GM21528 (cell line): ENCODE results near the gene FGF9.

ENCODE experiments used
- ATAC-seq: cut with Tn5 transposase; IDR thresholded peaks from one replicate; pipeline ENCODE4 v1.9.1; 2021; ENCODE audit warnings: mild to moderate bottlenecking, moderate library complexity; ENCODE audit not compliant: unreplicated experiment, low FRiP score

The FGF9 gene

GRCh38 chr13:21670883-21671619, at the start of gene FGF9:
TSS of gene FGF9 (plus strand) at chr13:21671073. CDS start at chr13:21671913, 840 bp downstream.
- ATAC-seq = peak; percentile 76

GRCh38 chr13:21625366-21625765, 45.5 kb upstream of the FGF9 start:
- no peak for ATAC-seq

GRCh38 chr13:21632196-21632595, 38.7 kb upstream of the FGF9 start:
- ATAC-seq = no peak

- no peak for ATAC-seq
These were observed 34.2 kb upstream of the FGF9 start for GRCh38 chr13:21636656-21637055.

GRCh38 chr13:21637296-21637695, 33.6 kb upstream of the FGF9 start:
- no peak for ATAC-seq

GRCh38 chr13:21638319-21639282, 32.3 kb upstream of the FGF9 start:
- no peak for ATAC-seq

GRCh38 chr13:21639561-21639960, 31.3 kb upstream of the FGF9 start:
- ATAC-seq = no peak

GRCh38 chr13:21641629-21642028, 29.2 kb upstream of the FGF9 start:
- ATAC-seq = no peak

GRCh38 chr13:21657538-21657937, 13.3 kb upstream of the FGF9 start:
- no peak for ATAC-seq

- ATAC-seq = no peak
These were observed 11.8 kb upstream of the FGF9 start for GRCh38 chr13:21659087-21659486.

DNA sequence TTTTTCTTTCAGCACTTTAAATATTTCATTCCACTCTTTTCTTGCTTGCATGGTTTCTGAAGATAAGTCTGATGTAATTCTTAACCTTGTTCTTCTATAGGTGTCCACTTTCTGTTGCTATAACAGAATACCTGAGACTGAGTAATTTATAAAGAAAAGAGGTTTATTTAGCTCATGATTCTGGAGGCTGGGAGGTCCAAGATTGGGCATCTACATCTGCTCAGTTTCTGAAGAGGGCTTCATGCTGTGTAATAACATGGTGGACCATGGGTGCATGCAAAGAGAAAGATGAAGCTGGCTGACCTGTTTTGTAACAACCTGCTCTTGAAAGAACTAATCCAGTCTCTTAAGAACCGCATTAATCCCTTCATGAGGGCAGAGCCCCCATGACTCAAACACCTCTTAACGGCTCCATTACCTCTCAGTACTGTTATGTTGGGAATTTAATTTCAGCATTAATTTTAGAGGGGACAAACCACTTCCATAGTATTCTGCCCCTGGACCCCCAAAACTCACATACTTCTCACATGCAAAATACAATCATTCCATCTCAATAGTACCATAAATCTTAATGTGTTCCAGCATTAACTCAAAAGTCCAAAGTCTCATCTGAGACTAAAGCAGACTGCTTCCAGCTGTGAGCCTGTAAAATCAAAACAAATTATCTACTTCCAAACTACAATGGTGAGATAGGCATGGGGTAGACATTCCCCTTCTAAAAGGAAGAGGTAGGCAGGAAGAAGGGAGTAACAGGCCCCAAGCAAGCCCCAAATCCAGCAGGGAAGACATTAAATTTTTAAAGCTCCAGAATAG, 9.6 kb upstream of the FGF9 start:
- no peak for ATAC-seq

GRCh38 chr13:21663197-21663596, 7.7 kb upstream of the FGF9 start:
- ATAC-seq = no peak

DNA sequence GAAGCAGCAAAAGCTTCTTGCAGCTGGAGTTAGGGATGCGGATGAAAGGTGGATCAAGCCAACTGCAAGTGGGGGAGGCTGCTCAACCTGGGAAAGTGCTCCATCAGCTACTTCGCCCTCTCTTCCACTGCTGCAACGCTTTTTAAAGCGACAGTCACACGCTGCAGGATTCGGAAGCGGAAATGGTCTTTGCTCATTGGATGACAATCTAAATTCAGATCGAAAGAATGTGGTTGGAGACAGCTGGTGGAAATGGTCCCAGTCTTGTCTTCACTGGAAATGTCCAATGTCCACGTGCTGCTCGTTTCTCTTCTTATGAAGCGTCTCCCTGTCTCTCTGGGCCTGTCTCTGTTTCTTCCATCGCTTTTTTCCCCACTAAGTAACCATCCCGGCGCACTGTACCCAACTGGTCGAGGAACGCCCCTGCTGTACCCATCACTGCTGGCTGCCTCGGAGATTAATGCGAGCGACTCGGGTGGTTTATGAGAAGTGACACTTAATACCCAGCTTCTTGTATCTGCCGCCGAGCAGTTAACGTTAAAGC, 2.1 kb upstream of the FGF9 start:
- no peak for ATAC-seq

DNA sequence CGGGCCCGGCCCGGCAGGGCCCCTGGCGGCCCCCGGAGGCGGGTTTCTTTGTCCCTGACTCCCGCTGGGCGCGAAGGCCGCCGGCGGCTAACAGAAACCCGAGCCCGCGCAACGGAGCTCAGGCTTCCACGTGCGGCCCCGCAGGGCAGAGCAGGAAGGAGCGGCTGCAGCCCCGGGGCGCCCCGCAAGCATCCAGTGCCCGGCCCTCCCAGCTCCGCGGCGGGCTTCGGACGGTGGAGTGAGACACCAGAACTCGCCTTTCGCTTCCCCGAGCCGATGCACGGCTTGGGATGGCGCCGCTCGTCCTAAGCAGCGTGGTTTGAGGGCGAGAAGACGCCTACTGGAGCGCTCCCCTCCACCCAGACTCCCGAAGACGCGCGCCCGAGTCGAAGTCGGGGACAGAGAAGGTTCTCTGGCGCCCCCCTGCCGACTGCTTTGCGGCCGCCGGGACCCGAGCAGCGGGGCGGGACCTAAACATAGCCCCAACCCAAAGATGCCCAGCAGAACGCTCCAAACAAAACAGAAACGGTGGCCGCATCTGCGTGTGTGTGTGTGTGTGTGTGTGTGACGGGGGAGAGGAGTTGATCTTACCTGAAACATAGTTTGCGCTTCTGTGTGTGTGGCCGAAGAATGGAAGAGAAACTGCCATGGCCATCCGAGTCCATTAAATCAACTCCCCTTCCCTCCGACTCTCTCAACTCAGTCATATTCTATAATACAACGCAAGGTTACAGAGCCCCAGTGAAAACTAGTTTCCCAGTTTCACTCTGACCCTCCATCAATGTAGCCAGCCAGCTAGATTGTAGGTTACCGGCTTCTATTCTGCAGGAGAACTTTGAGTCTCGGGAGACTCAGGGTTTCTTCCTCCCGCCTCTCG, 629 bp upstream of the FGF9 start:
- peak; percentile 47 for ATAC-seq

DNA sequence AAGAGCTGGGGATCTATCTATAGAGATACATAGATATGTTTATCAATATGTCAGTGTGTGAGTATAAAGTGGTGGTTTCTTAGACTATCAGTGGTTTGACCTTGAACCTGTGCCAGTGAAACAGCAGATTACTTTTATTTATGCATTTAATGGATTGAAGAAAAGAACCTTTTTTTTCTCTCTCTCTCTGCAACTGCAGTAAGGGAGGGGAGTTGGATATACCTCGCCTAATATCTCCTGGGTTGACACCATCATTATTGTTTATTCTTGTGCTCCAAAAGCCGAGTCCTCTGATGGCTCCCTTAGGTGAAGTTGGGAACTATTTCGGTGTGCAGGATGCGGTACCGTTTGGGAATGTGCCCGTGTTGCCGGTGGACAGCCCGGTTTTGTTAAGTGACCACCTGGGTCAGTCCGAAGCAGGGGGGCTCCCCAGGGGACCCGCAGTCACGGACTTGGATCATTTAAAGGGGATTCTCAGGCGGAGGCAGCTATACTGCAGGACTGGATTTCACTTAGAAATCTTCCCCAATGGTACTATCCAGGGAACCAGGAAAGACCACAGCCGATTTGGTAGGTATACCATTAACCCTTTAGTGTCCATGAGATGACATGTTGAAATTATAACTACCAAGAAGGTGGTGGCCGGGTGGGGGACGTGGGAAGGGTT, 880 bp downstream of the FGF9 start:
- ATAC-seq = no peak

GRCh38 chr13:21672287-21672680, 1.4 kb downstream of the FGF9 start:
- ATAC-seq = no peak

DNA sequence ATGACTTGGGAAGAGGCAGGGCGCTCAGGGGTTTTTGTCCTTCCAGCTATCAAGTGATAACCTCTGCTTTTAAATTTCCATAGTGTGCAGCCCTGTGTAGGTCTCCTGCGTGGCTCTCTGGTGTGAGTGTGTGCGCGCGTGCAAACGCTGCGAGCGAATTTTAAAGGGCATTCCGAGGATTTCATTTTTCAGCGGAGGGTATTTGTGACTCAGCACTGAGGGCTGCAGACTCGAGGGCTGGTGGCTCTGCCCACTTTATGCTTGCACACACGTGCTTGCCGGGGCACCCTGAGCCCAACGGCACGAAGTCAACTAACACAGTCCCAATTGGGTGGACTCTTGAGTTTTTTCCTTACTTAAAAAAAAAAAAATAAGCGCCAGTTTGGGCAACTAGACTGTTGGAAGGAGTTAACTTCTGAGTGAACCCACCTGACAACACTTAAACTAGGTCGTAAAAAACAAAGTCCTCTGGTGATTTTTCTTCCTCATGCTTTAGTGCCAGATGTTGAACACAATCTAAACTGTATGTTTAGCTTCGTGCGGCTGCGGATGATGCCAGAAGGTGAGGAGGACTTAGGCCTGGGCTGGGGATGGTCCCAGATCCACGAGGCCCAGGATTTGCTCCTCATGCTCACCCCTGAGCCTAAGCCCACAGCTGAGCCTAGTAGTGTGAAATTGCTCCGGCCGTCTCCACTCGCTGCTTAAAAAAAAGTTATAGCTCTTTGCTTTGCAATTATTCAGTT, 2.1 kb downstream of the FGF9 start:
- no peak for ATAC-seq

GRCh38 chr13:21673539-21673788, 2.6 kb downstream of the FGF9 start:
- peak; percentile 17 for ATAC-seq
